ENCODE results near the gene DNM1. TPM values are rescaled to one million over a fixed set of nuclear protein-coding genes. Genes with fewer than 3 reads are reported as not detected.

The DNM1 gene
- total RNA-seq, 4 donors from 2014 or later: 22.8 to 53.5 (median 44.5) TPM

- TF ChIP-seq CTCF (IDR thresholded peaks at IDR 0.05; ENCODE audit: low read depth): no peak
Observed at GRCh38 chr9:128167209-128167608, 36.0 kb upstream of the DNM1 start.

- TF ChIP-seq CTCF (IDR thresholded peaks at IDR 0.05; ENCODE audit: low read depth): no peak
Observed at GRCh38 chr9:128168731-128169308, 34.4 kb upstream of the DNM1 start.

- no peak for TF ChIP-seq CTCF (IDR thresholded peaks at IDR 0.05; ENCODE audit: low read depth)
Observed at GRCh38 chr9:128169492-128169891, 33.7 kb upstream of the DNM1 start.

GRCh38 chr9:128169925-128170324 lies 33.3 kb upstream of the DNM1 start:
- no peak for TF ChIP-seq CTCF (IDR thresholded peaks at IDR 0.05; ENCODE audit: low read depth)

- TF ChIP-seq CTCF (IDR thresholded peaks at IDR 0.05; ENCODE audit: low read depth): no peak
Observed at GRCh38 chr9:128174062-128174461, 29.1 kb upstream of the DNM1 start.

GRCh38 chr9:128175102-128175563 lies 28.0 kb upstream of the DNM1 start:
- TF ChIP-seq CTCF (IDR thresholded peaks at IDR 0.05; ENCODE audit: low read depth): no peak

- no peak for TF ChIP-seq CTCF (IDR thresholded peaks at IDR 0.05; ENCODE audit: low read depth)
Observed at GRCh38 chr9:128175726-128176125, 27.5 kb upstream of the DNM1 start.
